Heart left ventricle (tissue), 13 donors: ENCODE data around the gene CAPS2.

Source experiments
- CTCF ChIP-seq, 12 donors: fragments of 200-600 bp; sonication (generic) in 4 of 12; IDR thresholded peaks; one replicate each; pipeline versions ENCODE4 v1.5.0 to v1.8.0; 2018 to 2022; ENCODE audit warnings: antibody characterized with exemption in 12 of 12, mild to moderate bottlenecking in 5 of 12
- POLR2A ChIP-seq, 2 donors: fragments of 450-650 bp; IDR thresholded peaks; one replicate each; pipeline ENCODE4 v1.6.1; 2017; ENCODE audit warnings: antibody characterized with exemption in 2 of 2, mild to moderate bottlenecking in 2 of 2, moderate library complexity in 2 of 2
- donor health status: ischemic (EF 13 %, LVEDD 7.1; RV severe dilation, severe dysfunction).
- donor health status: DM: no; HTN: yes; CAD: no.
- donor health status: DM: no; HTN: no; CAD: no.
- donor health status: ischemic (EF 25% LVEDD 6.9; RV normal size, moderate dysfunction).
- donor health status: ischemic (EF 25% LVEDD 5.7; RV mildly dilated, moderate dysfunction).
- donor health status: ischemic (EF 35%, LVEDD 5.7; RV mildly dilated, moderate dysfunction).
- donor health status: nonischemic (EF 11% LVEDD 7.7; RV severe dilation, severe dysfunction).
- donor health status: DM: yes; HTN: yes; CAD: no.
- donor health status: PGD.
- donor health status: ischemic (EF 29% LVEDD 5.4; RV normal size, mild dysfunction).
- donor health status: nonischemic (EF 23%, LVEDD 6.1; RV moderate dilation, normal function).

GRCh38 chr12:75271576-75271975 is 58.5 kb downstream of the CAPS2 start:
- TF ChIP-seq CTCF (IDR thresholded peaks at IDR 0.05): no peak
- TF ChIP-seq POLR2A (IDR thresholded peaks at IDR 0.05): no peak
